Motor neuron (in vitro differentiated cells): ENCODE results near the gene PRDM16. TPM values are rescaled to one million over a fixed set of nuclear protein-coding genes. Genes with fewer than 3 reads are reported as not detected.
A peak's percentile ranks its signal among the peaks of the same experiment; 100 is the strongest.

Source experiments
- ATAC-seq, 8 experiments: fragments of 200-7000 bp; cut with Tn5 transposase; replicated peaks in 6 of 8; 2 replicates each; pipeline ENCODE4 v1.8.0; 2021; ENCODE audit warnings: mild to moderate bottlenecking in 8 of 8, moderate library complexity in 8 of 8
- H3K27ac ChIP-seq, 2 donors: fragments of 250-450 bp; sonication (Bioruptor Pico); 2 replicates each; pipeline ENCODE4 v1.9.0; 2021; ENCODE audit warnings: antibody characterized with exemption in 2 of 2, mild to moderate bottlenecking in 2 of 2, moderate library complexity in 1 of 2
- H3K4me1 ChIP-seq, 2 donors: fragments of 250-450 bp; sonication (Bioruptor Pico); replicated peaks in 1 of 2; 2 replicates each; pipeline ENCODE4 v1.6.1; 2021; ENCODE audit warnings: antibody characterized with exemption in 2 of 2, mild to moderate bottlenecking in 2 of 2, moderate library complexity in 1 of 2
- H3K4me3 ChIP-seq, 5 donors: fragments of 250-450 bp; sonication (Bioruptor Pico); 2 replicates each; pipeline ENCODE4 v1.9.0; 2021; ENCODE audit warnings: antibody characterized with exemption in 5 of 5, mild to moderate bottlenecking in 5 of 5, moderate library complexity in 4 of 5
- WGBS, 10 experiments: fragments of 450-650 bp; shearing (Covaris generic); methylation state at CpG; one replicate each; pipeline ENCODE4 v1.0.0; 2022; 5-methylcytosine and 5-hydroxymethylcytosine counted together
- in situ Hi-C, 9 experiments: fragments of 400-800 bp; cut with MboI; loops; one replicate each; pipeline ENCODE4 v1.15.0; 2021; ENCODE audit warnings: low sequenced_read_pairs in 9 of 9, low pct_unique_long_range_greater_than_20kb in 2 of 9; ENCODE audit not compliant: unreplicated experiment in 9 of 9
- total RNA-seq, 8 experiments: library from RNA; unstranded; fragments of 300-600 nt; gene quantifications; 2 replicates each; pipeline versions ENCODE4 v1.2.3 to v1.2.4, GENCODE V29; 2022

PRDM16 gene
- total RNA-seq, 8 experiments from 2014 or later = 0.18 to 2.9 (median 0.42) TPM

- ATAC-seq = no peak
- in situ Hi-C loops = no loop called here
- Histone ChIP-seq H3K4me3 (no peak overlapping the region), H3K4me1 (peaks cover 0 to 47% of the 10 kb centered on the region in 2 donors), H3K27ac (no peak overlapping the region)
- 20 to 90% (median 65%) methylated on average over 2 to 8 of the region's 11 CpGs; no CpG with 5 or more reads in 7 of the 10 experiments for WGBS, 10 experiments
These were observed 124.8 kb downstream of the PRDM16 start for GRCh38 chr1:3193811-3194210.

DNA sequence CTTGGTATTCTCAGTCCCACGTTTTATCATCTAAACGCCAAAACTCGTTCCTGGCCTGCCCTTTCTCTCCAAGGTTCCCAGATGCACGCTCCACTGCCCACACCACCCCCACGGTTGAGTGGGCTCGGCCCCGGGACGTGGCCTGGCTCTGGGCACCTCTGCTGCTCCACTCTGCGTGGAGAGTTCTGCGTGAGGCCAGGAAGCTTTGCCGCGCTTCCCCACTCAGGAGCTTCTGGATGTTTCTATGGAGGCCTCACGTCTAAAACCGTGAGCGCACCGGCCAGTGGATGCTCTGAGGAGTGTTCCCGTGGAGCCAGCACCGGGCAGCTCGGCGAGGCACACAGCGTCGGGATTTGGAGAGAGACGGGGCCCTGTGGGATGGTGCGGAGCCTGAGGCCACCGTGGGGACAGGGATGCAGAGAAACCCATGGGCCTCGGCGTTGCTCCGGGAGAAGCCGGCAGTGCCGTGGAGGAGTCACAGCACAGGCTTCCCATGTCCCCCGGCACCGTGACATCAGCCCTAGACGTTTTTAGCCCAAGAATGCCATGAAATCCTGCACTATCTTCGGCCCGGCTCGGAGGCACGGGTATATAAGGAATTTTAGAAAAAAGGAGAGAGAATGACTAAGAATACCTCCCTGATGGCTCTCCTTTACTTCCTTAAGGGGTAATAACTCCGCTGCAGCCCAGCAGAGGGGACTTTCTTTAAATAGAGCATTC is 125.9 kb downstream of the PRDM16 start:
- no peak overlapping the region for H3K4me3 ChIP-seq
- H3K27ac ChIP-seq = no peak overlapping the region
- WGBS, 10 experiments = 58 to 100% (median 73%) methylated on average over 1 to 22 of the region's 38 CpGs; no CpG with 5 or more reads in 2 of the 10 experiments
- in situ Hi-C loops = no loop called here
- ATAC-seq = no peak
- peaks cover 0 to 54% of the 10 kb centered on the region in 2 donors for H3K4me1 ChIP-seq

DNA sequence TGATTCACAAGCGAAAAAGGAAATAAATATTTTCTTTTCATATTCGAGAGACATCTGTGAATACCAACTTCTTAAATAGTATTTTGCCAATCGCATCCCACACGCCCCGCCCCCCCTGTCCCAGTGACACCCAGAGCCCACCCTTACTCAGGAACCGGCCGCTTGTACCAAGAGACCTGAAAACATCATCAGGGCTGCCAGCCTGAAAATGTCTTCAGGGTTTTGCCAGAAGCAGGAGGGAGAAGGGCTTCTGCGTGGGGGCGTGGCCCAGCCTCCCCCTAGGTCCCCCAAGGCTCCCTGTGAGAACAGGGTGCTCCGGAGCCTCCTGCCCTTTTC is 126.4 kb downstream of the PRDM16 start:
- peaks cover 0 to 52% of the 10 kb centered on the region in 2 donors for H3K4me1 ChIP-seq
- in situ Hi-C loops = no loop called here
- no peak overlapping the region for H3K27ac ChIP-seq
- ATAC-seq = no peak
- 33 to 64% (median 52%) methylated on average over 1 to 7 of the region's 10 CpGs; no CpG with 5 or more reads in 4 of the 10 experiments for WGBS, 10 experiments
- no peak overlapping the region for H3K4me3 ChIP-seq

DNA sequence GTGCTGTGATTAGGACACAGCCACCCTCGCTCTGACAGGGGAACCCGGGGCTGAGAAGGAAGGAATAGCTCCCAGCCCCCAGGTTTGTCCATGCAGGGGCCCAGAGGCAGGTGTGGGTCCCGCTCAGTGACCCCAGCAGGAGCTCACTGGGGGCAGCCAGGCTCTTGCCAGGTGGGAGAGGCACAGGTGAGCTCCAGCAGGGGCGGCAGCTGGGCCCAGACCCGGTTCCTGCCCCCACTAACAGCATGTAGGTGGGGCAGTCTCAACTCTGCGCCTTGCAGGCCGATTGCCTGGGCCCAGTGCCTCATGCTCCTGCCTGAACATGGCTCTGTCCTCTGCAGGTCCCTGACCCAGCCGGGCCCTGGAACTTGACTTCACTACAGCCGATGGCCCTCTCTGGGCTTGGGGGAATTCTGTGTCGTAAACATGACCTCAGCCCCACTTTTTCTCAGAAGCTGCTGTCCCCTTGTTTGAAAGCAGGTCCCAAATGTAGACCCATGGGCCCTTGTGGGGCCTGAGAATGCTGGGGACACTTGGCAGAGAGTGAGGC is 127.0 kb downstream of the PRDM16 start:
- 35 to 83% (median 37%) methylated on average over 3 to 10 of the region's 10 CpGs; no CpG with 5 or more reads in 6 of the 10 experiments for WGBS, 10 experiments
- in situ Hi-C loops = no loop called here
- H3K27ac ChIP-seq = no peak overlapping the region
- H3K4me1 ChIP-seq = peaks cover 0 to 46% of the 10 kb centered on the region in 2 donors
- ATAC-seq = no peak
- no peak overlapping the region for H3K4me3 ChIP-seq

DNA sequence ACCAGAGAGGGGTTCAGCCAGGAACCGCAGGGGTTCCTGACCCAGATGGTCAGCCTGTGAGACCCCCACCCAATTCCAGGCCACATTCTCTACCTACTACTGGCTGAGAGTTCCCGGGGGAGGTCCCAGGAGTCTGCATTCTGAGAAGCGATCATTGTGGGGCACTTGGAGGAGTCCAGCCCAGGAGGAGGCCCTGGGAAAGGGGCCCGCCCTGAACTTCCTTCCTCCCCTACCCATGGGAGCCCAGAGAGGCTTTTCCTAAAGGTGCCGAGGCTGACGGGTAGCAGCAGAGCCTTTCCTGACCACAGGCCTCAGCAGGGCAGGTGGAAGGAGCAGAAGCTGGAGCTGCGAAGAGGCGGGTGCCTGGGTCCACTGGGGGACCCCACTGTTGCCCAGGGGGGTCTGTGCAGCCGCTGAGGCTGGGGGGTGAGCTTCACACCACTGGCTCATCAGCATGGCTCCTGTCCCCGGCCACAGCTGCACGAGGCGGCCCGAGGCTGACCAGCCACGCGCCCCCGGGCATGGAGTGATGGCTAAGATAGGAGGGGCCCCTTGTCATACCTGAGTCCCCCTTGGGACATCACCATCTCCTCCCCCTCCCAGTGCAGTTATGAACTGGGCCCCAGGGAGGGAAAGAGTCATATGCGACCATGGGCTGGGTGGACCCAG is 127.7 kb downstream of the PRDM16 start:
- H3K4me1 ChIP-seq = peaks cover 0 to 45% of the 10 kb centered on the region in 2 donors
- WGBS, 10 experiments = 38 to 100% (median 80%) methylated on average over 1 to 6 of the region's 17 CpGs; no CpG with 5 or more reads in 5 of the 10 experiments
- H3K27ac ChIP-seq = no peak overlapping the region
- ATAC-seq = no peak
- H3K4me3 ChIP-seq = no peak overlapping the region
- in situ Hi-C loops = no loop called here

DNA sequence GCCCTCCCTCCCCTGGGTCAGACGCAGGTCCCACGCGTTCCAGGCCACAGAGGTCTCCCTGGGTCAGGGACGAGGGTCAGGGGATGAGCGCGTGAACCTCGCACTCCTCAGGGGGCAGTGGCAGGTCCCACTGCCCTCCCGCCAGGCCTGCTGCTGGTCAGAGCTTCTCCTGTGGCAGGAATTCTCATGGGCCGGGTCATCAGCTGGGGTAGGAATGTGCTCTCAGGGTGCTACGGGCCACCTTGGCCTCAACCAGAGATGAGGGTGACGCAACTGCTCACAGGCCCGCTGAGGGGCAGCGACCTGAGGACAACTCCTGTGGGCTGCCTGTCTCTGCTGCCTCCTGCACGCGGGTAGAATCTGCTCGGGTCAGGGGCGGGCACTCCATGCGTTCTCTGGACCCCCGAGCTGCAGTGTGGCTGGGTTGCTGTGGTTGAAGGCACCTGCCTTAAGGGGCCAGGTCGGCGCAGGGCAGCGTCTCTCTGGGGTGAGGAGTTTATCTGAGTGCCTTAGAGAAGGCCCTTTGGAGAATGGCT is 128.8 kb downstream of the PRDM16 start:
- Histone ChIP-seq H3K4me1 (peaks cover 0 to 44% of the 10 kb centered on the region in 2 donors), H3K4me3 (no peak overlapping the region), H3K27ac (no peak overlapping the region)
- WGBS, 10 experiments = 61 to 100% (median 74%) methylated on average over 1 to 11 of the region's 22 CpGs; no CpG with 5 or more reads in 6 of the 10 experiments
- in situ Hi-C loops = no loop called here
- ATAC-seq = peak in 1 of 8 experiments; percentile 2

GRCh38 chr1:3198371-3199271 is 129.6 kb downstream of the PRDM16 start:
- peak in 3 of 8 experiments; percentile 75 to 85 (median 77) for ATAC-seq
- in situ Hi-C loops = no loop called here
- Histone ChIP-seq H3K4me3 (no peak overlapping the region), H3K27ac (peak overlapping the region in 1 of 2 donors; percentile 12), H3K4me1 (peaks cover 0 to 44% of the 10 kb centered on the region in 2 donors)
- WGBS, 10 experiments = 7 to 80% (median 54%) methylated on average over 2 to 38 of the region's 40 CpGs; no CpG with 5 or more reads in 1 of the 10 experiments

- ATAC-seq = peak in 1 of 8 experiments; percentile 34
- peaks cover 0 to 36% of the 10 kb centered on the region in 2 donors for H3K4me1 ChIP-seq
- no peak overlapping the region for H3K27ac ChIP-seq
- WGBS, 10 experiments = 5 to 73% (median 39%) methylated on average over 1 to 19 of the region's 20 CpGs; no CpG with 5 or more reads in 6 of the 10 experiments
- no peak overlapping the region for H3K4me3 ChIP-seq
- in situ Hi-C loops = no loop called here
These were observed 135.7 kb downstream of the PRDM16 start for GRCh38 chr1:3204725-3205124.

GRCh38 chr1:3205815-3206214 is 136.8 kb downstream of the PRDM16 start:
- WGBS, 10 experiments = 73 to 97% (median 94%) methylated on average over 5 to 10 of the region's 13 CpGs; no CpG with 5 or more reads in 7 of the 10 experiments
- in situ Hi-C loops = no loop called here
- no peak for ATAC-seq
- H3K27ac ChIP-seq = no peak overlapping the region
- no peak overlapping the region for H3K4me3 ChIP-seq
- H3K4me1 ChIP-seq = peaks cover 0 to 33% of the 10 kb centered on the region in 2 donors

GRCh38 chr1:3206696-3207095 is 137.7 kb downstream of the PRDM16 start:
- peak in 1 of 8 experiments; percentile 31 for ATAC-seq
- in situ Hi-C loops = no loop called here
- WGBS, 10 experiments = 77 to 100% (median 91%) methylated on average over 1 to 11 of the region's 13 CpGs; no CpG with 5 or more reads in 7 of the 10 experiments
- Histone ChIP-seq H3K4me3 (no peak overlapping the region), H3K27ac (no peak overlapping the region), H3K4me1 (peaks cover 0 to 34% of the 10 kb centered on the region in 2 donors)

DNA sequence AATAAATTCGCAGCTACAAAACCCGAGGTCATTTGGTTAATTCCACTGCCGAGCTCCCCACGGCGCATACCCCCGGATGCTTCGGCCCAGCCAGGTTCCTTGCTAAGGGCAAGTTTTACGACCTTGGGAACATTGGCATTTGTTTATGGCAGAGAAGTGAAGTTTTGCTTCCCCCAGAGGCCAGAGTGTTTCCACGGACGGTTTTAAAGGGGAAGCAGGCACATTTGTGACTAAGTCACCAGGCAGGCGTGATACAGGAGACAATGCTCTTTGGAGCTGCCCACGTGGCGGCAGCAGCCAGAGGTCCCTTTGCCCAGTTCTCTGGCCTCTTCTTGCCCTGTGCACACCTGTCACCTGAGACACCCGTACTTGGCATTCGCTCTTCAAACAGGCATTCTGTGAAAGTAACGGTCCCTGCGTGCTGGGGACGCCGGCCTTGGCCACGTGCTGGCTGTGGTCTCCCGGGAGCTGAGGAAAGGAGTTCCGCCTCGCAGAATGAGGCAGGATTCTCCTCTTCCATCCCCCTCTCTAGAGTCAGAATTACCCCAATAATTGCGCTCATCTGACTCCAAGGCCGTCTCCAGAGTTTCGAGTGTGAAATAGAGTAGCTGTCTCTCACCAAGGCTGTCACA is 138.3 kb downstream of the PRDM16 start:
- no peak overlapping the region for H3K4me3 ChIP-seq
- 37 to 93% (median 70%) methylated on average over 2 to 24 of the region's 26 CpGs; no CpG with 5 or more reads in 2 of the 10 experiments for WGBS, 10 experiments
- H3K27ac ChIP-seq = no peak overlapping the region
- in situ Hi-C loops = no loop called here
- ATAC-seq = peak in 1 of 8 experiments; percentile 28
- peaks cover 0 to 33% of the 10 kb centered on the region in 2 donors for H3K4me1 ChIP-seq

- 0 to 94% (median 17%) methylated on average over 2 to 3 of the region's 3 CpGs; no CpG with 5 or more reads in 5 of the 10 experiments for WGBS, 10 experiments
- Histone ChIP-seq H3K27ac (no peak overlapping the region), H3K4me3 (no peak overlapping the region), H3K4me1 (peaks cover 0 to 37% of the 10 kb centered on the region in 2 donors)
- no peak for ATAC-seq
- in situ Hi-C loops = no loop called here
These were observed 139.8 kb downstream of the PRDM16 start for GRCh38 chr1:3208819-3209200.
